Measurements from ENCODE around the gene ELMO1. TPM values are rescaled to one million over a fixed set of nuclear protein-coding genes. Genes with fewer than 3 reads are reported as not detected.

The ELMO1 gene
- total RNA-seq, 1 experiment from 2014 or later = 7.8 TPM

DNA sequence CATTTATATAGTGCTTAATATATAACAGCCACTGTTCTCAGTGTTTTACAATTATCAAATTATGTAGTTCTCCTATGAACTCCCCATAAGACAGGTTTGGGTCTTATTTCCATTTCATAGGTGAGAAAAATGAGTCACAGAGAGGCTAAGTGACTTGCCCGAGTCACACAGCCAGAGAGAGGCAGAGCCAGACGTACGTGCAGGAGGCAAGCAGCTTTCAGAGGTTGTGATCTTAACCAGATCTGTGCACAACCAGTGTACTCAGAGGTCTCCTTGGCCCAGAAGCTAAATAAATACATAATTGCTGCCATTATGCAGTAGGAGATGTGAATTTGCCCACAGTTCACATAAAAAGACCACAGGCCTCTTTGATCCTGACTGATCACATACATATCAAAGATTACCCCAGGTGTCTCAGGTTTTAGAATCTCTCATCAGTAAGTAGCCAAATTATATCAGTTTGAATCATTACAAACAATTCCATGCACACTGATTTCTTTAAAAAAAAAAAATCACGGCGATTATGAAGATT, 419.7 kb downstream of the ELMO1 start:
- Histone ChIP-seq H3K23me2 (ENCODE audit: insufficient read length, low read depth, low read length, poor library complexity, severe bottlenecking) (no peaks in the 10 kb centered on the region), H2BK12ac (ENCODE audit: insufficient read length, low read depth, low read length) (no peak overlapping the region), H2BK5ac (ENCODE audit: insufficient read length, low read length) (no peak overlapping the region), H3K4me1 (ENCODE audit: insufficient read depth, low read length) (peaks cover 17% of the 10 kb centered on the region), H3K18ac (ENCODE audit: insufficient read length, low read depth, low read length) (no peak overlapping the region), H3K79me1 (ENCODE audit: insufficient read depth, low read depth, low read length, poor library complexity, severe bottlenecking) (no peaks in the 10 kb centered on the region), H4K20me1 (ENCODE audit: control insufficient read depth, insufficient read depth, insufficient read length) (no peaks in the 10 kb centered on the region), H2BK120ac (ENCODE audit: low read depth, low read length, poor library complexity, severe bottlenecking) (no peak overlapping the region), H4K8ac (replicated peaks; ENCODE audit: insufficient read length, low read depth, low read length) (no peak overlapping the region), H3K4me2 (ENCODE audit: insufficient read depth, insufficient read length, low read length) (no peak overlapping the region), H2BK15ac (ENCODE audit: low read depth, low read length) (no peak overlapping the region), H3K9me3 (ENCODE audit: control insufficient read depth, low read depth, low read length) (no peaks in the 10 kb centered on the region), H2AFZ (ENCODE audit: low read length) (no peak overlapping the region), H3K27me3 (ENCODE audit: insufficient read depth, low read length) (no peaks in the 10 kb centered on the region), H3K14ac (ENCODE audit: insufficient read depth, low read length) (no peak overlapping the region), H3K79me2 (ENCODE audit: insufficient read depth, low read length) (no peaks in the 10 kb centered on the region), H4K5ac (ENCODE audit: insufficient read length, low read depth, low read length) (no peak overlapping the region), H3K27ac (ENCODE audit: insufficient read length, low read depth, low read length) (no peak overlapping the region), H3K56ac (ENCODE audit: insufficient read length, low read depth, low read length) (no peak overlapping the region), H3K9ac (ENCODE audit: extremely low read depth, insufficient read length, low read length) (no peak overlapping the region), H2BK20ac (ENCODE audit: low read depth, low read length, poor library complexity, severe bottlenecking) (no peak overlapping the region), H2AK5ac (ENCODE audit: insufficient read length, low read length) (no peak overlapping the region), H3K23ac (ENCODE audit: insufficient read length, low read depth, low read length) (no peak overlapping the region), H3K4ac (ENCODE audit: low read depth, low read length) (no peak overlapping the region), H4K91ac (ENCODE audit: insufficient read length, low read depth, low read length) (no peak overlapping the region), H3T11ph (ENCODE audit: low read length) (no peak overlapping the region)
- Mint-ChIP-seq H3K36me3 (ENCODE audit: insufficient read depth in 1 of 3, low read depth in 3 of 3) (peaks cover 0 to 3% (median 0%) of the 10 kb centered on the region in 3 experiments; a peak in 2 of 7 replicates), H3K27me3 (ENCODE audit: low read depth) (no peaks in the 10 kb centered on the region), H3K4me3 (no peak overlapping the region), H3K9me3 (no peaks in the 10 kb centered on the region), H3K4me1 (peaks cover 15 to 43% of the 10 kb centered on the region in 2 experiments), H3K27ac (no peak overlapping the region)
- no peak for DNase-seq
- TF ChIP-seq, protein P1, sequence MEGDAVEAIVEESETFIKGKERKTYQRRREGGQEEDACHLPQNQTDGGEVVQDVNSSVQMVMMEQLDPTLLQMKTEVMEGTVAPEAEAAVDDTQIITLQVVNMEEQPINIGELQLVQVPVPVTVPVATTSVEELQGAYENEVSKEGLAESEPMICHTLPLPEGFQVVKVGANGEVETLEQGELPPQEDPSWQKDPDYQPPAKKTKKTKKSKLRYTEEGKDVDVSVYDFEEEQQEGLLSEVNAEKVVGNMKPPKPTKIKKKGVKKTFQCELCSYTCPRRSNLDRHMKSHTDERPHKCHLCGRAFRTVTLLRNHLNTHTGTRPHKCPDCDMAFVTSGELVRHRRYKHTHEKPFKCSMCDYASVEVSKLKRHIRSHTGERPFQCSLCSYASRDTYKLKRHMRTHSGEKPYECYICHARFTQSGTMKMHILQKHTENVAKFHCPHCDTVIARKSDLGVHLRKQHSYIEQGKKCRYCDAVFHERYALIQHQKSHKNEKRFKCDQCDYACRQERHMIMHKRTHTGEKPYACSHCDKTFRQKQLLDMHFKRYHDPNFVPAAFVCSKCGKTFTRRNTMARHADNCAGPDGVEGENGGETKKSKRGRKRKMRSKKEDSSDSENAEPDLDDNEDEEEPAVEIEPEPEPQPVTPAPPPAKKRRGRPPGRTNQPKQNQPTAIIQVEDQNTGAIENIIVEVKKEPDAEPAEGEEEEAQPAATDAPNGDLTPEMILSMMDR (conservative IDR thresholded peaks at IDR 0.05) = no peak
- no CpG with 5 or more reads among the region's 5 CpGs for WGBS (ENCODE audit: extremely low coverage, insufficient read length, low lambda C conversion rate)
